NT2/D1 (cell line): ENCODE measurements around the gene SLC27A1.

Experiments used
- SUZ12 ChIP-seq: IDR thresholded peaks from 2 replicates; pipeline ENCODE4 v1.6.1; 2011; ENCODE audit not compliant: insufficient read length, insufficient read depth; ENCODE audit errors: extremely low read depth
- ZNF274 ChIP-seq: IDR thresholded peaks from 2 replicates; pipeline ENCODE4 v1.6.1; 2011; ENCODE audit warnings: mild to moderate bottlenecking, low read depth, low read length

GRCh38 chr19:17524651-17525050 is 54.3 kb downstream of the SLC27A1 start:
- TF ChIP-seq SUZ12, result no peak
- no peak for TF ChIP-seq ZNF274
